Stimulated activated CD4-positive, alpha-beta T cell treated with anti-CD3 and anti-CD28 coated beads, Interleukin-12 subunit alpha, Interleukin-12 subunit beta, amount 100 ng/mL, for 4 hours (primary cell): ENCODE results near the gene CAPG.
"Not testable (repeated sequence)": the region's sequence is repeated elsewhere in the genome, so short reads cannot be mapped to it uniquely, and the experiment has no call there.

Source experiments
- DNase-seq: peaks from one replicate; pipeline ENCODE4 v3.0.0-alpha.2; 2020

Gene CAPG

GRCh38 chr2:85409845-85410583 is at the start of gene CAPG:
CAPG (minus strand) TSS chr2:85410366; CDS start chr2:85402145, 8,221 bp downstream.
- DNase-seq: peak; percentile 22

GRCh38 chr2:85459771-85460170 is 49.6 kb upstream of the CAPG start:
- DNase-seq: no peak

GRCh38 chr2:85458601-85459563 is 48.7 kb upstream of the CAPG start:
- DNase-seq: no peak

- DNase-seq: no peak
Observed at GRCh38 chr2:85457877-85458316, 47.7 kb upstream of the CAPG start.

- no peak for DNase-seq
Observed at GRCh38 chr2:85457043-85457442, 46.9 kb upstream of the CAPG start.

- no peak for DNase-seq
Observed at GRCh38 chr2:85455552-85456090, 45.5 kb upstream of the CAPG start.

GRCh38 chr2:85453571-85453970 is 43.4 kb upstream of the CAPG start:
- DNase-seq: no peak

GRCh38 chr2:85452237-85452636 is 42.1 kb upstream of the CAPG start:
- DNase-seq: no peak

- no peak for DNase-seq
Observed at GRCh38 chr2:85449214-85449588, 39.0 kb upstream of the CAPG start.

- no peak for DNase-seq
Observed at GRCh38 chr2:85448461-85449213, 38.5 kb upstream of the CAPG start.

GRCh38 chr2:85447222-85447585 is 37.0 kb upstream of the CAPG start:
- no peak for DNase-seq

- no peak for DNase-seq
Observed at GRCh38 chr2:85446296-85447221, 36.4 kb upstream of the CAPG start.

- no peak for DNase-seq
Observed at GRCh38 chr2:85445316-85446295, 35.4 kb upstream of the CAPG start.

GRCh38 chr2:85444629-85445172 is 34.5 kb upstream of the CAPG start:
- no peak for DNase-seq

GRCh38 chr2:85441864-85442263 is 31.7 kb upstream of the CAPG start:
- no peak for DNase-seq

GRCh38 chr2:85440729-85441128 is 30.6 kb upstream of the CAPG start:
- DNase-seq: no peak

GRCh38 chr2:85439986-85440385 is 29.8 kb upstream of the CAPG start:
- DNase-seq: no peak

GRCh38 chr2:85439569-85439968 is 29.4 kb upstream of the CAPG start:
- not testable (repeated sequence) for DNase-seq

GRCh38 chr2:85439025-85439472 is 28.9 kb upstream of the CAPG start:
- no peak for DNase-seq
